Psoas muscle (tissue), 8 donors: ENCODE measurements around the gene ADAMTS15. TPM values are rescaled to one million over a fixed set of nuclear protein-coding genes. Genes with fewer than 3 reads are reported as not detected.
A peak's percentile ranks its signal among the peaks of the same experiment; 100 is the strongest.

Source experiments
- ATAC-seq, 4 donors: fragments of 200-7000 bp; cut with Tn5 transposase; one replicate each; pipeline ENCODE4 v1.9.1; 2020; ENCODE audit warnings: moderate library complexity in 3 of 4, mild to moderate bottlenecking in 2 of 4
- DNase-seq, 2 donors: peaks; one replicate each; pipeline ENCODE4 v3.0.0-alpha.2; 2020
- H3K27ac ChIP-seq: fragments of 200-600 bp; one replicate; pipeline ENCODE4 v1.8.0; 2022
- H3K27me3 ChIP-seq, 3 donors: fragments of 200-600 bp in 1 of 3; one replicate each; pipeline versions ENCODE4 v1.6.1 to v1.8.0; 2013 to 2022; ENCODE audit warnings: low read length in 2 of 3, mild to moderate bottlenecking in 2 of 3, moderate library complexity in 1 of 3; ENCODE audit not compliant: insufficient read depth in 3 of 3
- H3K36me3 ChIP-seq, 2 donors: fragments of 200-600 bp in 1 of 2; one replicate each; pipeline versions ENCODE4 v1.6.1 to v1.8.0; 2013 to 2022; ENCODE audit warnings: low read depth in 1 of 2, mild to moderate bottlenecking in 1 of 2, moderate library complexity in 1 of 2; ENCODE audit not compliant: insufficient read depth in 1 of 2
- H3K4me1 ChIP-seq: fragments of 200-600 bp; one replicate; pipeline ENCODE4 v1.8.0; 2022
- H3K4me3 ChIP-seq: fragments of 200-600 bp; one replicate; pipeline ENCODE4 v1.8.0; 2022; ENCODE audit warnings: mild to moderate bottlenecking
- H3K9me3 ChIP-seq: fragments of 200-600 bp; one replicate; pipeline ENCODE4 v1.8.0; 2022
- WGBS, 3 donors: extraction: QIAGEN DNeasy Blood & Tissue Kit; methylation state at CpG; one replicate each; pipeline versions ENCODE4 v1.1.6 to v1.1.7; 2013; 5-methylcytosine and 5-hydroxymethylcytosine counted together
- intact Hi-C, 2 donors: fragments of 100-400 bp; cut with DNase I; formaldehyde crosslinking; loops; one replicate each; pipeline versions ENCODE4 v1.11.0 to v1.14.2; 2022
- long read RNA-seq, 2 donors: library from polyadenylated mRNA; unstranded; transcript quantifications; one replicate each; pipeline ENCODE4 v2.0.0, GENCODE V29; 2021
- polyA plus RNA-seq, 3 donors: library from polyadenylated mRNA; stranded (reverse); fragments of 200-250 nt; gene quantifications; one replicate each; pipeline ENCODE4 v1.2.3, GENCODE V29; 2013
- total RNA-seq, 4 donors: library from RNA; stranded (reverse); fragmentation: NEBNext Ultra II Directional in 2 of 4; extraction: Animal tissue kit (Norgen Biotek cat#: 25700) in 2 of 4; gene quantifications; one replicate each; pipeline versions ENCODE4 v1.2.1 to v1.2.4, GENCODE V29; 2021 to 2023
- TF ChIP-seq, protein P1 (sequence below): fragments of 200-600 bp; IDR thresholded peaks from one replicate; pipeline ENCODE4 v1.8.0; 2022; ENCODE audit warnings: antibody characterized with exemption
- donor health status: healthy with polysubstance abuse.
- donor health status: DM: no; HTN: no; CAD: no; lungs with moderate emphysema.
- donor health status: Bipolar disorder and iron deficiency.
- donor health status: healthy.
- donor health status: DM: yes; HTN: yes; CAD: no.
- donor health status: DM: no; HTN: no; CAD: no.
- donor health status: DM: no; HTN: no; CAD: no.
- donor health status: DM: yes; HTN: yes; CAD: no.

Gene ADAMTS15, protein sequence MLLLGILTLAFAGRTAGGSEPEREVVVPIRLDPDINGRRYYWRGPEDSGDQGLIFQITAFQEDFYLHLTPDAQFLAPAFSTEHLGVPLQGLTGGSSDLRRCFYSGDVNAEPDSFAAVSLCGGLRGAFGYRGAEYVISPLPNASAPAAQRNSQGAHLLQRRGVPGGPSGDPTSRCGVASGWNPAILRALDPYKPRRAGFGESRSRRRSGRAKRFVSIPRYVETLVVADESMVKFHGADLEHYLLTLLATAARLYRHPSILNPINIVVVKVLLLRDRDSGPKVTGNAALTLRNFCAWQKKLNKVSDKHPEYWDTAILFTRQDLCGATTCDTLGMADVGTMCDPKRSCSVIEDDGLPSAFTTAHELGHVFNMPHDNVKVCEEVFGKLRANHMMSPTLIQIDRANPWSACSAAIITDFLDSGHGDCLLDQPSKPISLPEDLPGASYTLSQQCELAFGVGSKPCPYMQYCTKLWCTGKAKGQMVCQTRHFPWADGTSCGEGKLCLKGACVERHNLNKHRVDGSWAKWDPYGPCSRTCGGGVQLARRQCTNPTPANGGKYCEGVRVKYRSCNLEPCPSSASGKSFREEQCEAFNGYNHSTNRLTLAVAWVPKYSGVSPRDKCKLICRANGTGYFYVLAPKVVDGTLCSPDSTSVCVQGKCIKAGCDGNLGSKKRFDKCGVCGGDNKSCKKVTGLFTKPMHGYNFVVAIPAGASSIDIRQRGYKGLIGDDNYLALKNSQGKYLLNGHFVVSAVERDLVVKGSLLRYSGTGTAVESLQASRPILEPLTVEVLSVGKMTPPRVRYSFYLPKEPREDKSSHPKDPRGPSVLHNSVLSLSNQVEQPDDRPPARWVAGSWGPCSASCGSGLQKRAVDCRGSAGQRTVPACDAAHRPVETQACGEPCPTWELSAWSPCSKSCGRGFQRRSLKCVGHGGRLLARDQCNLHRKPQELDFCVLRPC
- total RNA-seq (1 to 10 TPM; 1.5 to 2.2 (median 1.8) TPM), polyA plus RNA-seq (1 to 10 TPM in 1 of 3 donors, under 1 TPM in 2; 0.66 to 3.1 (median 0.79) TPM)
- long read RNA-seq, donor 1 = 0 reads
- long read RNA-seq, donor 2, full-length matches to known transcripts = 2 of 3 reads
- long read RNA-seq, donor 2, partial matches to known transcripts = 1 of 3 reads
- long read RNA-seq, donor 2, other reads (novel, unspliced or antisense) = 0 of 3 reads

DNA sequence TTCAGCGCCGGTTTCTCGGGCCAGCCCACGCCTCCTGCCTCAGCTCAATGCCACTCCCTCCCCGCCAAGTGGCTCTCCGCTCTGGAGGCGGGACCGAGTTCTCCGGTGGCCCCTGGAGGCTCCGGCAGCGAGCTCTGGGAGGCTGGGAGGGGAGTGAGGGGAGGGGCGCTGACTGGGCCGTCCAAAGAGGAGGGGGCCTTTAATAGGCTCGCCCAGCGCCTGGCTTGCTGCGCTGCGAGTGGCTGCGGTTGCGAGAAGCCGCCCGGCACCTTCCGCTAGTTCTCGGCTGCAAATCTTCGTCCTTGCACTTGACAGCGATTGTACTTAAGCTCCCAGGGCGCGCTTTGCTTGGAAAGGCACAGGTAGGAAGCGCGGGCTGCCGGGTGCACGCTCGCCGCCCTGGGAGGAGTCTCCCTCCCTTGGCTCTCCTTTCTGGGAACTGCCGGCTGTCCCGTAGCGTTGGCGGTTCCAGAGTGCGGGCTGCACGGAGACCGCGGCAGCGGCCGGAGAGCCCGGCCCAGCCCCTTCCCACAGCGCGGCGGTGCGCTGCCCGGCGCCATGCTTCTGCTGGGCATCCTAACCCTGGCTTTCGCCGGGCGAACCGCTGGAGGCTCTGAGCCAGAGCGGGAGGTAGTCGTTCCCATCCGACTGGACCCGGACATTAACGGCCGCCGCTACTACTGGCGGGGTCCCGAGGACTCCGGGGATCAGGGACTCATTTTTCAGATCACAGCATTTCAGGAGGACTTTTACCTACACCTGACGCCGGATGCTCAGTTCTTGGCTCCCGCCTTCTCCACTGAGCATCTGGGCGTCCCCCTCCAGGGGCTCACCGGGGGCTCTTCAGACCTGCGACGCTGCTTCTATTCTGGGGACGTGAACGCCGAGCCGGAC lies at the start of gene ADAMTS15:
Gene ADAMTS15, plus strand, starts transcription at position 230 of the 894 bp plus-strand sequence. Its CDS starts 329 bp downstream, at position 559.
- Histone ChIP-seq H3K9me3 (no peaks in the 10 kb centered on the region), H3K27ac (peak within 1 kb of the TSS; percentile 42), H3K36me3 (no peaks in the 10 kb centered on the region), H3K4me3 (peak within 1 kb of the TSS; percentile 70), H3K4me1 (peaks cover 13% of the 10 kb centered on the region), H3K27me3 (peaks cover 0 to 13% (median 0%) of the 10 kb centered on the region in 3 donors)
- intact Hi-C loops = loop anchor here (5.0 to 10.0 kb wide), 4 partner anchors 76 to 379 kb away; no protein-coding TSS in a partner anchor
- ATAC-seq (peak; percentile 74 to 84 (median 77)), DNase-seq (peak; percentile 81 to 92)
- TF ChIP-seq, protein P1, sequence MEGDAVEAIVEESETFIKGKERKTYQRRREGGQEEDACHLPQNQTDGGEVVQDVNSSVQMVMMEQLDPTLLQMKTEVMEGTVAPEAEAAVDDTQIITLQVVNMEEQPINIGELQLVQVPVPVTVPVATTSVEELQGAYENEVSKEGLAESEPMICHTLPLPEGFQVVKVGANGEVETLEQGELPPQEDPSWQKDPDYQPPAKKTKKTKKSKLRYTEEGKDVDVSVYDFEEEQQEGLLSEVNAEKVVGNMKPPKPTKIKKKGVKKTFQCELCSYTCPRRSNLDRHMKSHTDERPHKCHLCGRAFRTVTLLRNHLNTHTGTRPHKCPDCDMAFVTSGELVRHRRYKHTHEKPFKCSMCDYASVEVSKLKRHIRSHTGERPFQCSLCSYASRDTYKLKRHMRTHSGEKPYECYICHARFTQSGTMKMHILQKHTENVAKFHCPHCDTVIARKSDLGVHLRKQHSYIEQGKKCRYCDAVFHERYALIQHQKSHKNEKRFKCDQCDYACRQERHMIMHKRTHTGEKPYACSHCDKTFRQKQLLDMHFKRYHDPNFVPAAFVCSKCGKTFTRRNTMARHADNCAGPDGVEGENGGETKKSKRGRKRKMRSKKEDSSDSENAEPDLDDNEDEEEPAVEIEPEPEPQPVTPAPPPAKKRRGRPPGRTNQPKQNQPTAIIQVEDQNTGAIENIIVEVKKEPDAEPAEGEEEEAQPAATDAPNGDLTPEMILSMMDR = no peak
- WGBS, 3 donors = 0% methylated on average over 66 to 75 of the region's 75 CpGs

DNA sequence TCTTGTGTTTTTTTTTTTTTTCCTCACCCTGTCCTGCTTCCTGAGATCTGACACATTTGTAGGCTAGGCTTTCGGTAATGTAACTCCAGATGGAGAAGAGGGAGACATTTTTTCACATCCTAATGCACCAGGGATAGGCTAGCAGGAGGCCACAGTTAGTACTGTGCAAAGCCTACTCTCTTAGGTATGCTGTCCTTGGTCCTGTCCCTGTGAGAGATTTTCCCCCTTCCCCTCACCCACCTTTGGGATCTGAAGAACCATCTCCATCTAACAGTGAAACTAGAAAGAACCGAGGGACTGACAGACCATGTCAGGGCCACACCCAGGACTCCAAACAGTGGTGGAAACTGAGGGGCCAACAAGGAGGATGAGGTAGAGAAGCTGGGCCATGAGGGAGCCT lies 49.2 kb upstream of the ADAMTS15 start:
- Histone ChIP-seq H3K4me1 (peaks cover 28% of the 10 kb centered on the region), H3K27me3 (no peaks in the 10 kb centered on the region), H3K36me3 (no peaks in the 10 kb centered on the region), H3K4me3 (no peak overlapping the region), H3K9me3 (no peaks in the 10 kb centered on the region), H3K27ac (no peak overlapping the region)
- ATAC-seq (no peak), DNase-seq (no peak)
- intact Hi-C loops = no loop called here
- whole genome bisulfite sequencing, 3 donors = 85 to 94% (median 93%) methylated on average over 2 of the region's 2 CpGs
- TF ChIP-seq, protein P1 = no peak

DNA sequence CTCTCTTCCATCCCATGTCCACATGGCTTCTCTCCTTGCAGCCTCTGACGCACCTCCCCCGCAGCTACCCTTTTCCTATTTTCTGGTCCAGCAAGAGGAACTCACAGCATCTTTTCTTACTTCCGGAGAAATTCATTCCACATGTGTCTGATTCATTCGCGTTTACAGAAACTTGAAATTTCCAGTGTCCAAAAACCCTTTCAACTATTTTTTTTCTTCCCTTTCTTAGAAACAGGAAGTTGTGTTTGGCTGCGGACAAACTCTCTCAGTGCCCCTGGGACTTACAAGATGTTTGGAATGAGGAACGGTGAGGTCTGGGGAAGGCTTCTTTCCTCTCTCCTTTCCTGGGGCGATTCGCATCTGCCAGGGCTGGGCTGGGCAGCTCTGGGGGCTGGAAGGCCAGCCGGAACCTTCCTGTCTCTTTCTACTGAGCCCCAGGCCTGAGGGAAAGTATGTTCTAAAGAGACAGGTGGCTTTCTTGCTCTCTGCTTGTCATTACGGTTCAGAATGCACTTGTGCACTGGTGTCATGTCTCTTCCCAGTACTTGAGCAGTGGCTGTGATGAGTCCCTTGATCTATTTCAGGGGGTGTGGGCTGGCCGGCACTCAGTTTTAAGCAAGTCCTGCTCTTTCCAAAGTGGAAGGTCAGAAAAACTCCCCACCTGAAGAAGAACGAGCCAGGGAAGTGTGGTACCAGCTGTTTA lies 47.5 kb upstream of the ADAMTS15 start:
- Histone ChIP-seq H3K27me3 (no peaks in the 10 kb centered on the region), H3K9me3 (no peaks in the 10 kb centered on the region), H3K4me3 (no peak overlapping the region), H3K36me3 (no peaks in the 10 kb centered on the region), H3K27ac (no peak overlapping the region), H3K4me1 (peaks cover 29% of the 10 kb centered on the region)
- TF ChIP-seq, protein P1 = no peak
- WGBS, 3 donors = 16 to 25% (median 22%) methylated on average over 13 of the region's 13 CpGs
- intact Hi-C loops = no loop called here
- ATAC-seq = peak; percentile 21 to 66 (median 45)
- no peak for DNase-seq
